Esophagus squamous epithelium (tissue), 4 donors: Measurements from ENCODE around the gene TGFBR3.

Source experiments
- CTCF ChIP-seq, 6 experiments: fragments of 450-650 bp in 4 of 6; fragments of 200-600 bp in 2 of 6; sonication (generic) in 2 of 6; IDR thresholded peaks; one replicate each; pipeline ENCODE4 v1.5.1; 2016 to 2019; ENCODE audit warnings: antibody characterized with exemption in 6 of 6, mild to moderate bottlenecking in 4 of 6, moderate library complexity in 4 of 6
- POLR2A ChIP-seq, 4 donors: fragments of 450-650 bp; IDR thresholded peaks; one replicate each; pipeline ENCODE4 v1.6.1; 2017; ENCODE audit warnings: antibody characterized with exemption in 4 of 4, mild to moderate bottlenecking in 4 of 4, moderate library complexity in 3 of 4

- TF ChIP-seq CTCF (IDR thresholded peaks at IDR 0.05) (no peak), POLR2A (IDR thresholded peaks at IDR 0.05) (no peak)
These were observed 49.5 kb downstream of the TGFBR3 start for GRCh38 chr1:91836331-91837040.
